HepG2 (cell line): ENCODE data around the gene GNAZ. TPM values are rescaled to one million over a fixed set of nuclear protein-coding genes. Genes with fewer than 3 reads are reported as not detected.

ENCODE experiments used
- ATAC-seq: fragments of 200-7000 bp; cut with Tn5 transposase; 3 replicates; pipeline ENCODE4 v1.9.1; 2020; ENCODE audit warnings: mild to moderate bottlenecking, moderate library complexity
- BruUV-seq: library from RNA; stranded (reverse); fragments of 400-500 nt; replicated peaks from 2 replicates; lab custom pipeline; 2021; lab: Mats Ljungman, UMichigan
- CTCF ChIA-PET: fragments of 300-600 bp; formaldehyde crosslinking; extraction: SDS; loops from one replicate; lab custom pipeline; 2021; ENCODE audit warnings: low total read pairs, inconsistent platforms, low intra/inter-chr PET ratio; lab: Yijun Ruan, JAX
- POLR2A ChIA-PET: fragments of 350-600 bp; sonication (Branson Sonifier 250); formaldehyde crosslinking; loops from one replicate; lab custom pipeline; 2020; ENCODE audit warnings: antibody characterized with exemption, inconsistent platforms; lab: Yijun Ruan, JAX
- DNase-seq: peaks from one replicate; pipeline ENCODE4 v3.0.0-alpha.2; 2015; ENCODE audit warnings: low spot score
- FAIRE-seq: peaks from 3 replicates; lab custom pipeline; 2011; peaks lifted over from hg19 to GRCh38; lab: Jason Lieb, UNC
- H2AFZ ChIP-seq: one replicate; pipeline ENCODE4 v1.6.1; 2011; ENCODE audit warnings: low read length, inconsistent platforms
- H3K27ac ChIP-seq: fragments of 300-600 bp; 3 replicates; pipeline ENCODE4 v1.8.0; 2011; ENCODE audit warnings: mixed run types, mild to moderate bottlenecking, mixed read lengths, low read length, inconsistent platforms; ENCODE audit not compliant: insufficient read depth; ENCODE audit errors: extremely low read length
- H3K27me3 ChIP-seq, 2 experiments: fragments of 200-600 bp in 1 of 2; 2 replicates in 1 of 2; 3 replicates in 1 of 2; pipeline versions ENCODE4 v1.6.0 to v1.8.0; 2011; ENCODE audit warnings: low read length in 2 of 2, mild to moderate bottlenecking in 2 of 2, moderate library complexity in 2 of 2, inconsistent platforms in 1 of 2; ENCODE audit not compliant: insufficient read depth in 2 of 2, control insufficient read depth in 1 of 2
- H3K36me3 ChIP-seq, 2 experiments: fragments of 200-600 bp in 1 of 2; replicated peaks in 1 of 2; 2 replicates in 1 of 2; 3 replicates in 1 of 2; pipeline versions ENCODE4 v1.5.1 to v1.8.0; 2011; ENCODE audit warnings: low read length in 2 of 2, inconsistent platforms in 1 of 2; ENCODE audit not compliant: insufficient read depth in 2 of 2, control insufficient read depth in 1 of 2
- H3K4me1 ChIP-seq: 2 replicates; pipeline ENCODE4 v1.5.1; 2012; ENCODE audit warnings: low read length, inconsistent platforms; ENCODE audit not compliant: insufficient read depth
- H3K4me2 ChIP-seq: 2 replicates; pipeline ENCODE4 v1.6.0; 2011; ENCODE audit warnings: low read depth, low read length, inconsistent platforms
- H3K4me3 ChIP-seq, 3 experiments: fragments of 200-600 bp in 1 of 3; sonication (generic), shearing (Covaris generic) in 1 of 3; replicated peaks in 1 of 3; 2 replicates each; pipeline ENCODE4 v1.5.1; 2011 to 2016; ENCODE audit warnings: low read length in 3 of 3, inconsistent platforms in 2 of 3, low read depth in 2 of 3, mild to moderate bottlenecking in 2 of 3, control low read depth in 1 of 3, mixed read lengths in 1 of 3; ENCODE audit not compliant: insufficient read depth in 1 of 3
- H3K79me2 ChIP-seq: one replicate; pipeline ENCODE4 v1.6.1; 2011; ENCODE audit warnings: low read length, inconsistent platforms; ENCODE audit not compliant: insufficient read depth
- H3K9ac ChIP-seq: 2 replicates; pipeline ENCODE4 v1.6.0; 2011; ENCODE audit warnings: mild to moderate bottlenecking, low read depth, low read length, inconsistent platforms; ENCODE audit not compliant: insufficient read depth
- H3K9me3 ChIP-seq: 2 replicates; pipeline ENCODE4 v1.5.1; 2012; ENCODE audit warnings: mild to moderate bottlenecking, low read length
- H4K20me1 ChIP-seq: 2 replicates; pipeline ENCODE4 v1.6.0; 2011; ENCODE audit warnings: inconsistent platforms, mild to moderate bottlenecking, low read length, moderate library complexity; ENCODE audit not compliant: insufficient read depth
- ZKSCAN1 ChIP-seq: fragments of 150-350 bp; IDR thresholded peaks from 2 replicates; pipeline ENCODE4 v1.6.1; 2014; ENCODE audit warnings: low read length
- ZKSCAN5 ChIP-seq: sonication (generic); formaldehyde crosslinking; IDR thresholded peaks from 2 replicates; pipeline ENCODE4 v1.5.1; 2020; ENCODE audit warnings: mild to moderate bottlenecking, missing genetic modification reagents
- ZNF687 ChIP-seq: sonication (generic); formaldehyde crosslinking; IDR thresholded peaks from 2 replicates; pipeline ENCODE4 v1.5.1; 2020; ENCODE audit warnings: mild to moderate bottlenecking, missing genetic modification reagents, moderate library complexity
- WGBS: methylation state at CpG from one replicate; pipeline ENCODE4 v1.1.6; 2017; ENCODE audit warnings: low lambda C conversion rate; 5-methylcytosine and 5-hydroxymethylcytosine counted together
- in situ Hi-C: cut with HindIII; loops from 2 replicates; pipeline ENCODE4 v1.10.0; 2017; ENCODE audit warnings: low pct_unique_long_range_greater_than_20kb; ENCODE audit not compliant: extremely low pct_ligation_motif_present
- intact Hi-C: fragments of 100-400 bp; cut with micrococcal nuclease; formaldehyde crosslinking; loops from one replicate; pipeline ENCODE4 v1.10.0; 2022; ENCODE audit not compliant: unreplicated experiment
- polyA plus RNA-seq, 8 experiments: library from polyadenylated mRNA; depleted of rRNA in 3 of 8; stranded (reverse) in 7 of 8; unstranded in 1 of 8; fragments of >200 nt; fragmentation: Illumina TruSeq in 4 of 8; extraction: Trizol in 4 of 8; gene quantifications; 2 replicates each; pipeline versions ENCODE4 v1.2.1 to v1.2.3, GENCODE V29; 2011 to 2016; ENCODE audit warnings: low read depth in 4 of 8, missing spikeins in 1 of 8, mixed read lengths in 1 of 8; ENCODE audit not compliant: insufficient read depth in 1 of 8
- total RNA-seq, 5 experiments: library from RNA; depleted of rRNA; stranded (reverse); fragments of >200 nt; fragmentation: Illumina TruSeq; extraction: Trizol; gene quantifications; 2 replicates each; pipeline ENCODE4 v1.2.3, GENCODE V29; 2016; ENCODE audit warnings: low read depth in 1 of 5

The GNAZ gene
- total and polyA plus RNA-seq, 2 of the 13 experiments (the other 11 are each of a cell fraction or from before 2014, with no cell fraction given) = 11.4 to 22.3 TPM

GRCh38 chr22:23154461-23154860, 84.1 kb downstream of the GNAZ start:
- BruUV-seq = no TSS peak
- 44% methylated on average over 5 of the region's 5 CpGs for WGBS
- ATAC-seq (no peak), DNase-seq (no peak), FAIRE-seq (no peak)
- peak overlapping the region; percentile 41 for H3K4me2 ChIP-seq
- no peaks in the 10 kb centered on the region for H3K9me3 ChIP-seq
- H3K9ac ChIP-seq = 0 out of 2 replicates have a peak overlapping the region, but pooled peaks have one; percentile 13
- no peak overlapping the region for H2AFZ ChIP-seq
- H3K4me3 ChIP-seq = peak overlapping the region in 1 of 3 experiments; percentile 7; a peak in 1 of 6 replicates
- H3K4me1 ChIP-seq = peaks cover 100% of the 10 kb centered on the region
- TF ChIP-seq ZKSCAN5 (CRISPR knock-in tag) (no peak), ZKSCAN1 (no peak), ZNF687 (CRISPR knock-in tag) (peak; percentile 43; the same call in 1 of the 2 replicates)
- intact Hi-C loops (no loop called here), in situ Hi-C loops (loop anchor here (25.0 kb wide), 1 partner anchor 408 kb away; no protein-coding TSS in a partner anchor)
- ChIA-PET POLR2A (interaction anchor here (1.5 to 2.1 kb wide), 2 partner anchors 9 to 12 kb away, joined by 4 to 9 read pairs; partner anchors contain the start of genes RAB36 and RSPH14), CTCF (no interaction called here)
- H4K20me1 ChIP-seq = no peaks in the 10 kb centered on the region
- H3K27ac ChIP-seq = peak overlapping the region; percentile 56
- no peaks in the 10 kb centered on the region; a peak in 1 of 5 replicates for H3K27me3 ChIP-seq
- H3K36me3 ChIP-seq = no peaks in the 10 kb centered on the region
- H3K79me2 ChIP-seq = no peaks in the 10 kb centered on the region
